ENCODE results near the gene FALEC. TPM values are rescaled to one million over a fixed set of nuclear protein-coding genes. Genes with fewer than 3 reads are reported as not detected.

Gene FALEC
- total and polyA plus RNA-seq, 2 of the 8 experiments (the other 6 are each of a cell fraction or from before 2014, with no cell fraction given): not detected

GRCh38 chr1:150561974-150562445 lies 46.5 kb downstream of the FALEC start:
- no peak for FAIRE-seq
- peak overlapping the region; percentile 42 to 79 (median 70) for H3K4me3 ChIP-seq (ENCODE audit: extremely low read depth in 1 of 4, insufficient read depth in 2 of 4, low read depth in 3 of 4, low read length in 4 of 4)
- peak overlapping the region; percentile 71 for H3K56ac ChIP-seq (replicated peaks; ENCODE audit: insufficient read length, low read depth, low read length)
- no peaks in the 10 kb centered on the region for H3K27me3 ChIP-seq (replicated peaks in 1 of 4; ENCODE audit: control insufficient read depth in 3 of 4, extremely low read depth in 1 of 4, insufficient read depth in 3 of 4, low read length in 3 of 4)
- H3K14ac ChIP-seq (ENCODE audit: insufficient read length): no peak overlapping the region
- peak overlapping the region; percentile 54; the same call in 1 of the 2 replicates for H2AK5ac ChIP-seq (ENCODE audit: low read depth, low read length)
- H3K9ac ChIP-seq (replicated peaks in 1 of 4; ENCODE audit: extremely low read depth in 1 of 4, low read depth in 3 of 4, low read length in 3 of 4): peak overlapping the region; percentile 73 to 79 (median 78)
- H3K4me1 ChIP-seq (replicated peaks in 1 of 4; ENCODE audit: control insufficient read depth in 3 of 4, insufficient read depth in 4 of 4, low read length in 3 of 4): peaks cover 16 to 27% (median 21%) of the 10 kb centered on the region in 4 experiments
- peak overlapping the region; percentile 88 for H3K27ac ChIP-seq (ENCODE audit: low read depth, low read length)
- no peaks in the 10 kb centered on the region for H3K36me3 ChIP-seq (ENCODE audit: control insufficient read depth in 2 of 4, insufficient read depth in 4 of 4, low read length in 3 of 4)
- DNase-seq (ENCODE audit: low read depth in 1 of 2, low spot score in 2 of 2): peak; percentile 80 to 91
- H3K9me3 ChIP-seq (ENCODE audit: insufficient read depth in 2 of 2, low read depth in 1 of 2, low read length in 1 of 2): no peaks in the 10 kb centered on the region
- POLR2A ChIA-PET (ENCODE audit: partially characterized antibody): interaction anchor here (2.7 to 43.7 kb wide), 6 partner anchors 11 to 80 kb away, joined by 10 to 1380 read pairs (median 46); partner anchors contain the start of genes ADAMTSL4, ENSA, FALEC and MCL1
- H3K79me2 ChIP-seq (ENCODE audit: control insufficient read depth in 1 of 2, insufficient read depth in 2 of 2, low read length in 2 of 2): peaks cover 5 to 45% of the 10 kb centered on the region in 2 experiments; a peak in 3 of 4 replicates
- no peak overlapping the region for H2BK120ac ChIP-seq (replicated peaks; ENCODE audit: low read depth, low read length)
- H3K18ac ChIP-seq (ENCODE audit: extremely low read depth, low read length): peak overlapping the region; percentile 93
- H4K91ac ChIP-seq (replicated peaks; ENCODE audit: insufficient read length, low read length): peak overlapping the region; percentile 96
- H3K79me1 ChIP-seq (ENCODE audit: low read depth, low read length): no peaks in the 10 kb centered on the region
- peak overlapping the region; percentile 97 for H2BK5ac ChIP-seq (ENCODE audit: low read depth, low read length)
- H3K4me2 ChIP-seq (ENCODE audit: insufficient read depth in 1 of 2, low read depth in 2 of 2, low read length in 2 of 2): peak overlapping the region; percentile 85 to 95
- peak overlapping the region; percentile 77; the same call in 1 of the 2 replicates for H4K8ac ChIP-seq (ENCODE audit: extremely low read depth, insufficient read depth, low read length)
- H3K4ac ChIP-seq (replicated peaks; ENCODE audit: insufficient read length, low read depth, low read length): peak overlapping the region; percentile 12
- peak overlapping the region; percentile 97 for H2BK20ac ChIP-seq (ENCODE audit: low read length)
- CTCF ChIA-PET (ENCODE audit: partially characterized antibody): interaction anchor here (0.7 to 13.7 kb wide), 10 partner anchors 10 to 64 kb away, joined by 3 to 210 read pairs (median 11); partner anchors contain the start of gene ADAMTSL4
- peak overlapping the region; percentile 92 for H4K5ac ChIP-seq (ENCODE audit: insufficient read length, low read depth, low read length)
- WGBS, 2 experiments (ENCODE audit: extremely low coverage in 1 of 2, insufficient coverage in 1 of 2, insufficient read length in 1 of 2, insufficient replicate concordance in 2 of 2, low coverage in 1 of 2, low lambda C conversion rate in 2 of 2, missing lambda C conversion rate in 1 of 2): 2% methylated on average over 18 of the region's 18 CpGs; no CpG with 5 or more reads in 1 of the 2 experiments
- peaks cover 0 to 2% of the 10 kb centered on the region in 2 experiments for H4K20me1 ChIP-seq (replicated peaks in 1 of 2; ENCODE audit: control insufficient read depth in 1 of 2, insufficient read depth in 2 of 2, low read length in 2 of 2)
- H2BK15ac ChIP-seq (ENCODE audit: low read length): peak overlapping the region; percentile 100; the same call in 1 of the 2 replicates
- H2BK12ac ChIP-seq (ENCODE audit: low read depth, low read length): peak overlapping the region; percentile 95
- peaks cover 7% of the 10 kb centered on the region for H3K23me2 ChIP-seq (ENCODE audit: low read depth, low read length)
- no peak overlapping the region for H3K23ac ChIP-seq (ENCODE audit: insufficient read length)
- H2AFZ ChIP-seq (ENCODE audit: low read length): no peak overlapping the region
- TF ChIP-seq KDM4A (IDR thresholded peaks at IDR 0.05; ENCODE audit: low read depth, low read length, severe bottlenecking) (peak; percentile 6), TCF12 (IDR thresholded peaks at IDR 0.05; ENCODE audit: low read depth, low read length) (no peak), TAF1 (IDR thresholded peaks at IDR 0.05; ENCODE audit: low read depth, low read length) (0 out of 2 replicates have a peak, but pooled peaks have one; percentile 35), RXRA (IDR thresholded peaks at IDR 0.05; ENCODE audit: insufficient read depth, low read depth, low read length) (no peak), POLR2AphosphoS5 (IDR thresholded peaks at IDR 0.05; ENCODE audit: low read depth, low read length) (peak; percentile 74; the same call in 1 of the 2 replicates), YY1 (IDR thresholded peaks at IDR 0.05; ENCODE audit: low read depth, low read length) (no peak), GABPA (IDR thresholded peaks at IDR 0.05; ENCODE audit: borderline replicate concordance, insufficient read depth, low read length) (no peak), SRF (IDR thresholded peaks at IDR 0.05; ENCODE audit: low read depth, low read length) (no peak), USF2 (IDR thresholded peaks at IDR 0.05; ENCODE audit: low read length) (0 out of 2 replicates have a peak, but pooled peaks have one; percentile 20)
